Measurements from ENCODE around the gene SPIN2A.
A peak's percentile ranks its signal among the peaks of the same experiment; 100 is the strongest.
"Not testable (repeated sequence)": the region's sequence is repeated elsewhere in the genome, so short reads cannot be mapped to it uniquely, and the experiment has no call there.

SPIN2A gene

GRCh38 chrX:57137073-57137472 is at the start of gene SPIN2A:
SPIN2A (minus strand) TSS chrX:57137397; CDS start chrX:57136597, 800 bp downstream.
- DNase-seq (ENCODE audit: low spot score), result not testable (repeated sequence)

GRCh38 chrX:57178605-57179004 is 41.4 kb upstream of the SPIN2A start:
- DNase-seq (ENCODE audit: low spot score), result no peak

- no peak for DNase-seq (ENCODE audit: low spot score)
Observed at GRCh38 chrX:57177070-57177469, 39.9 kb upstream of the SPIN2A start.

- no peak for DNase-seq (ENCODE audit: low spot score)
Observed at GRCh38 chrX:57172544-57172943, 35.3 kb upstream of the SPIN2A start.

- DNase-seq (ENCODE audit: low spot score), result peak; percentile 3
Observed at GRCh38 chrX:57156397-57157049, 19.3 kb upstream of the SPIN2A start.

- no peak for DNase-seq (ENCODE audit: low spot score)
Observed at GRCh38 chrX:57155171-57155570, 18.0 kb upstream of the SPIN2A start.

- DNase-seq (ENCODE audit: low spot score), result not testable (repeated sequence)
Observed at GRCh38 chrX:57152222-57152621, 15.0 kb upstream of the SPIN2A start.

- no peak for DNase-seq (ENCODE audit: low spot score)
Observed at GRCh38 chrX:57138674-57139073, 1.5 kb upstream of the SPIN2A start.

- DNase-seq (ENCODE audit: low spot score), result no peak
Observed at GRCh38 chrX:57137501-57137900, 304 bp upstream of the SPIN2A start.

GRCh38 chrX:57136589-57136988 is 608 bp downstream of the SPIN2A start:
- not testable (repeated sequence) for DNase-seq (ENCODE audit: low spot score)

- DNase-seq (ENCODE audit: low spot score), result no peak
Observed at GRCh38 chrX:57135287-57135686, 1.9 kb downstream of the SPIN2A start.

GRCh38 chrX:57134702-57135101 is 2.5 kb downstream of the SPIN2A start:
- DNase-seq (ENCODE audit: low spot score), result no peak

GRCh38 chrX:57133706-57134105 is 3.5 kb downstream of the SPIN2A start:
- no peak for DNase-seq (ENCODE audit: low spot score)

GRCh38 chrX:57133284-57133683 is 3.9 kb downstream of the SPIN2A start:
- DNase-seq (ENCODE audit: low spot score), result peak; percentile 41

- DNase-seq (ENCODE audit: low spot score), result no peak
Observed at GRCh38 chrX:57132046-57132445, 5.2 kb downstream of the SPIN2A start.

- no peak for DNase-seq (ENCODE audit: low spot score)
Observed at GRCh38 chrX:57121816-57122215, 15.4 kb downstream of the SPIN2A start.

GRCh38 chrX:57121162-57121755 is 15.9 kb downstream of the SPIN2A start, which contains the start of gene SPIN2B:
SPIN2B (minus strand) TSS chrX:57121548.
- peak; percentile 62 for DNase-seq (ENCODE audit: low spot score)

- not testable (repeated sequence) for DNase-seq (ENCODE audit: low spot score)
Observed at GRCh38 chrX:57120619-57121161, 16.5 kb downstream of the SPIN2A start.

- DNase-seq (ENCODE audit: low spot score), result no peak
Observed at GRCh38 chrX:57119416-57119815, 17.8 kb downstream of the SPIN2A start.

GRCh38 chrX:57117566-57117965 is 19.6 kb downstream of the SPIN2A start:
- peak; percentile 30 for DNase-seq (ENCODE audit: low spot score)

- DNase-seq (ENCODE audit: low spot score), result no peak
Observed at GRCh38 chrX:57104921-57105398, 32.2 kb downstream of the SPIN2A start.

- no peak for DNase-seq (ENCODE audit: low spot score)
Observed at GRCh38 chrX:57104406-57104805, 32.8 kb downstream of the SPIN2A start.

- DNase-seq (ENCODE audit: low spot score), result no peak
Observed at GRCh38 chrX:57103489-57103888, 33.7 kb downstream of the SPIN2A start.

All from hematopoietic multipotent progenitor cell treated with erythropoietin and hydrocortisone succinate and interleukin-3 and kit ligand, for 17 days (in vitro differentiated cells).